ENCODE data around the gene STAMBPL1. TPM values are rescaled to one million over a fixed set of nuclear protein-coding genes. Genes with fewer than 3 reads are reported as not detected.
A peak's percentile ranks its signal among the peaks of the same experiment; 100 is the strongest.

The STAMBPL1 gene
- total RNA-seq (1.0 and 1.8 TPM in 2 replicates), polyA plus RNA-seq (0.70 and 0.84 TPM in 2 replicates), polyA minus RNA-seq (0.24 and 0.91 TPM in 2 replicates), Bru-seq, nascent RNA (percentile 38 among the genes with signal in this experiment), BruChase-seq, experiment 1, labeled RNA remaining after a 6-hour chase (percentile 26 among the genes with signal in this experiment), BruChase-seq, experiment 2, labeled RNA remaining after a 2-hour chase (percentile 35 among the genes with signal in this experiment)
- polyA plus RNA-seq (2011; cell fraction: cytosol; rRNA removed): 0.76 and 0.85 TPM in 2 replicates
- 1.2 and 1.4 TPM in 2 replicates for polyA plus RNA-seq (2011; cell fraction: nucleus; rRNA removed)
- 0.65 and 1.9 TPM in 2 replicates for polyA plus RNA-seq (2012)
- polyA minus RNA-seq (2011; cell fraction: cytosol; rRNA and poly(A)+ RNA removed): 25.0 TPM
- polyA minus RNA-seq (2011; cell fraction: nucleus; rRNA and poly(A)+ RNA removed): 1.5 and 2.6 TPM in 2 replicates
- long read RNA-seq, partial matches to known transcripts: 0 of 1 reads
- long read RNA-seq, other reads (novel, unspliced or antisense): 0 of 1 reads

GRCh38 chr10:88879534-88880281 is at the start of gene STAMBPL1:
Gene STAMBPL1 (plus strand): TSS chr10:88880245. CDS start chr10:88901709, 21,464 bp downstream.
- dilution Hi-C loops (cut with MboI; ENCODE audit: extremely low pct_ligation_motif_present, low sequenced_read_pairs) (no loop called here), intact Hi-C loops (cut with micrococcal nuclease) (loop anchor here (1.0 to 10.0 kb wide), 6 partner anchors 31 to 1925 kb away; partner anchors contain the start of genes FAS, MMRN2 and SNCG)
- Histone ChIP-seq H3K9ac (replicated peaks; ENCODE audit: extremely low read depth, insufficient read depth, low read length) (peak within 1 kb of the TSS; percentile 86), H3K4me1 (ENCODE audit: control insufficient read depth, extremely low read depth, insufficient read depth, low read length) (peaks cover 30% of the 10 kb centered on the region), H3K79me2 (ENCODE audit: control insufficient read depth, insufficient read depth, low read length) (no peaks in the 10 kb centered on the region), H2AFZ (ENCODE audit: low read depth, low read length) (peak within 1 kb of the TSS; percentile 89), H3K4me2 (ENCODE audit: insufficient read depth, low read length) (peak within 1 kb of the TSS; percentile 88), H3K9me3 (replicated peaks; ENCODE audit: control insufficient read depth, insufficient read depth, low read length) (no peaks in the 10 kb centered on the region), H3K9me1 (replicated peaks; ENCODE audit: control insufficient read depth, extremely low read depth, insufficient read depth, low read length) (no peaks in the 10 kb centered on the region), H3K27ac (ENCODE audit: insufficient read depth, low read depth, low read length) (peak within 1 kb of the TSS; percentile 84), H3K36me3 (ENCODE audit: control insufficient read depth in 2 of 2, extremely low read depth in 1 of 2, insufficient read depth in 2 of 2, low read length in 2 of 2) (no peaks in the 10 kb centered on the region), H3K27me3 (ENCODE audit: control insufficient read depth in 2 of 2, insufficient read depth in 2 of 2, low read length in 2 of 2) (peaks cover 0 to 2% of the 10 kb centered on the region in 2 experiments), H4K20me1 (replicated peaks; ENCODE audit: control insufficient read depth, extremely low read depth, insufficient read depth, low read length) (no peaks in the 10 kb centered on the region), H3K4me3 (replicated peaks in 1 of 3; ENCODE audit: insufficient read depth in 1 of 3, low read depth in 1 of 3, low read length in 3 of 3) (peak within 1 kb of the TSS; percentile 30 to 55 (median 55))
- BruUV-seq (replicated peaks): no TSS peak
- DNase-seq (ENCODE audit: low read depth, low spot score): no peak
- TF ChIP-seq CTCF (IDR thresholded peaks at IDR 0.05; ENCODE audit: extremely low read depth in 1 of 2, insufficient read depth in 1 of 2, low read depth in 1 of 2, low read length in 2 of 2) (no peak), FOS (IDR thresholded peaks at IDR 0.05; ENCODE audit: borderline replicate concordance, insufficient read depth, low read length) (no peak), POLR2A (IDR thresholded peaks at IDR 0.05; ENCODE audit: low read depth, low read length) (no peak), JUN (IDR thresholded peaks at IDR 0.05; ENCODE audit: borderline replicate concordance, insufficient read depth, insufficient read length, low read depth) (no peak), MYC (IDR thresholded peaks at IDR 0.05; ENCODE audit: low read depth, low read length) (no peak), EZH2 (IDR thresholded peaks at IDR 0.05; ENCODE audit: borderline replicate concordance, low read depth, low read length, severe bottlenecking) (no peak), GATA2 (IDR thresholded peaks at IDR 0.05; ENCODE audit: insufficient read depth, insufficient read length, low read depth, low read length) (no peak), POLR2AphosphoS5 (IDR thresholded peaks at IDR 0.05; ENCODE audit: insufficient read depth, low read depth, low read length) (no peak)
- TF ChIP-seq, protein P1, sequence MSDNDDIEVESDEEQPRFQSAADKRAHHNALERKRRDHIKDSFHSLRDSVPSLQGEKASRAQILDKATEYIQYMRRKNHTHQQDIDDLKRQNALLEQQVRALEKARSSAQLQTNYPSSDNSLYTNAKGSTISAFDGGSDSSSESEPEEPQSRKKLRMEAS (IDR thresholded peaks at IDR 0.05; ENCODE audit: insufficient read depth, insufficient read length): no peak
- CTCF ChIA-PET: interaction anchor here (0.7 to 3.7 kb wide), 9 partner anchors 10 to 315 kb away, joined by 3 to 21 read pairs (median 4); no protein-coding TSS in a partner anchor
- POLR2A ChIA-PET: no interaction called here
- no peak for FAIRE-seq

All from endothelial cell of umbilical vein (primary cell).